ENCODE measurements around the gene CFAP100. TPM values are rescaled to one million over a fixed set of nuclear protein-coding genes. Genes with fewer than 3 reads are reported as not detected.

The CFAP100 gene
- total RNA-seq, 1 donor from 2014 or later: not detected

GRCh38 chr3:126460381-126460780 is 65.7 kb downstream of the CFAP100 start:
- H3K4me3 ChIP-seq (ENCODE audit: low read depth, low read length): no peak overlapping the region
- TF ChIP-seq CTCF (conservative IDR thresholded peaks at IDR 0.05; ENCODE audit: low read depth, low read length): no peak
- DNase-seq (ENCODE audit: low read depth): no peak

GRCh38 chr3:126461450-126462070 is 66.9 kb downstream of the CFAP100 start:
- H3K4me3 ChIP-seq (ENCODE audit: low read depth, low read length): no peak overlapping the region
- TF ChIP-seq CTCF (conservative IDR thresholded peaks at IDR 0.05; ENCODE audit: low read depth, low read length): no peak
- DNase-seq (ENCODE audit: low read depth): no peak

- TF ChIP-seq CTCF (conservative IDR thresholded peaks at IDR 0.05; ENCODE audit: low read depth, low read length): no peak
- H3K4me3 ChIP-seq (ENCODE audit: low read depth, low read length): no peak overlapping the region
- no peak for DNase-seq (ENCODE audit: low read depth)
Observed at GRCh38 chr3:126463521-126463920, 68.8 kb downstream of the CFAP100 start.

- DNase-seq (ENCODE audit: low read depth): no peak
- TF ChIP-seq CTCF (conservative IDR thresholded peaks at IDR 0.05; ENCODE audit: low read depth, low read length): no peak
Observed at GRCh38 chr3:126464093-126464492, 69.4 kb downstream of the CFAP100 start.

GRCh38 chr3:126464494-126464893 is 69.8 kb downstream of the CFAP100 start:
- no peak for TF ChIP-seq CTCF (conservative IDR thresholded peaks at IDR 0.05; ENCODE audit: low read depth, low read length)
- no peak overlapping the region for H3K4me3 ChIP-seq (ENCODE audit: low read depth, low read length)
- no peak for DNase-seq (ENCODE audit: low read depth)

More at GRCh38 chr3:126464093-126464492, 69.4 kb downstream of the CFAP100 start:
- no peak overlapping the region for H3K4me3 ChIP-seq (ENCODE audit: low read depth, low read length)

GRCh38 chr3:126464997-126465396 is 70.3 kb downstream of the CFAP100 start:
- TF ChIP-seq CTCF (conservative IDR thresholded peaks at IDR 0.05; ENCODE audit: low read depth, low read length): no peak
- no peak overlapping the region for H3K4me3 ChIP-seq (ENCODE audit: low read depth, low read length)
- no peak for DNase-seq (ENCODE audit: low read depth)

- TF ChIP-seq CTCF (conservative IDR thresholded peaks at IDR 0.05; ENCODE audit: low read depth, low read length): no peak
- DNase-seq (ENCODE audit: low read depth): no peak
- H3K4me3 ChIP-seq (ENCODE audit: low read depth, low read length): no peak overlapping the region
Observed at GRCh38 chr3:126465928-126466544, 71.3 kb downstream of the CFAP100 start.

Data from epithelial cell of proximal tubule (primary cell).